Upper lobe of right lung (tissue), 1 donor: ENCODE data around the gene HERC4. TPM values are rescaled to one million over a fixed set of nuclear protein-coding genes. Genes with fewer than 3 reads are reported as not detected.

Source experiments
- ATAC-seq: fragments of 200-7000 bp; cut with Tn5 transposase; one replicate; pipeline ENCODE4 v1.9.1; 2020; ENCODE audit warnings: mild to moderate bottlenecking, moderate library complexity
- DNase-seq: peaks from one replicate; pipeline ENCODE4 v3.0.0-alpha.2; 2020
- H3K27ac ChIP-seq: fragments of 200-600 bp; one replicate; pipeline ENCODE4 v1.8.0; 2022
- H3K27me3 ChIP-seq: fragments of 200-600 bp; one replicate; pipeline ENCODE4 v1.8.0; 2022; ENCODE audit warnings: mild to moderate bottlenecking
- H3K36me3 ChIP-seq: fragments of 200-600 bp; one replicate; pipeline ENCODE4 v1.8.0; 2022
- H3K4me1 ChIP-seq: fragments of 200-600 bp; one replicate; pipeline ENCODE4 v1.8.0; 2022
- H3K4me3 ChIP-seq: fragments of 200-600 bp; one replicate; pipeline ENCODE4 v1.8.0; 2022; ENCODE audit warnings: mild to moderate bottlenecking
- H3K9me3 ChIP-seq: fragments of 200-600 bp; one replicate; pipeline ENCODE4 v1.8.0; 2022
- CTCF ChIP-seq: fragments of 200-600 bp; IDR thresholded peaks from one replicate; pipeline ENCODE4 v1.8.0; 2022; ENCODE audit warnings: antibody characterized with exemption
- intact Hi-C: fragments of 100-400 bp; cut with DNase I; formaldehyde crosslinking; loops from one replicate; pipeline ENCODE4 v1.11.0; 2022
- total RNA-seq: library from RNA; stranded (reverse); fragmentation: NEBNext Ultra II Directional; extraction: Animal tissue kit (Norgen Biotek cat#: 25700); gene quantifications from one replicate; pipeline ENCODE4 v1.2.1, GENCODE V29; 2021
- donor health status: DM: no; HTN: yes; CAD: no; lungs with severe emphysema.

HERC4 gene
- total RNA-seq, 1 donor from 2014 or later, result 55.1 TPM

GRCh38 chr10:68112837-68113236 is 37.8 kb upstream of the HERC4 start:
- ATAC-seq (no peak), DNase-seq (no peak)
- no peaks in the 10 kb centered on the region for H3K27me3 ChIP-seq
- peaks cover 4% of the 10 kb centered on the region for H3K4me1 ChIP-seq
- H3K9me3 ChIP-seq, result no peaks in the 10 kb centered on the region
- no peak overlapping the region for H3K27ac ChIP-seq
- no peak overlapping the region for H3K4me3 ChIP-seq
- no peaks in the 10 kb centered on the region for H3K36me3 ChIP-seq
- no peak for TF ChIP-seq CTCF
- intact Hi-C loops, result no loop called here

GRCh38 chr10:68111584-68111983 is 36.5 kb upstream of the HERC4 start:
- Histone ChIP-seq H3K27me3 (no peaks in the 10 kb centered on the region), H3K36me3 (no peaks in the 10 kb centered on the region), H3K27ac (no peak overlapping the region), H3K4me1 (peaks cover 4% of the 10 kb centered on the region), H3K4me3 (no peak overlapping the region), H3K9me3 (no peaks in the 10 kb centered on the region)
- no peak for ATAC-seq
- DNase-seq, result no peak
- TF ChIP-seq CTCF, result no peak
- intact Hi-C loops, result no loop called here

- no peak for TF ChIP-seq CTCF
- no peak overlapping the region for H3K27ac ChIP-seq
- DNase-seq, result no peak
- H3K4me3 ChIP-seq, result no peak overlapping the region
- H3K36me3 ChIP-seq, result no peaks in the 10 kb centered on the region
- intact Hi-C loops, result no loop called here
- peaks cover 4% of the 10 kb centered on the region for H3K4me1 ChIP-seq
- H3K9me3 ChIP-seq, result no peaks in the 10 kb centered on the region
- ATAC-seq, result no peak
- H3K27me3 ChIP-seq, result no peaks in the 10 kb centered on the region
Observed at GRCh38 chr10:68110027-68110426, 34.9 kb upstream of the HERC4 start.

- Histone ChIP-seq H3K4me3 (no peak within 1 kb of the TSS), H3K4me1 (peaks cover 4% of the 10 kb centered on the region), H3K9me3 (no peaks in the 10 kb centered on the region), H3K27ac (no peak within 1 kb of the TSS), H3K36me3 (no peaks in the 10 kb centered on the region), H3K27me3 (no peaks in the 10 kb centered on the region)
- DNase-seq (no peak), ATAC-seq (no peak)
- no peak for TF ChIP-seq CTCF
- intact Hi-C loops, result no loop called here
Observed at GRCh38 chr10:68109331-68109730, 34.2 kb upstream of the HERC4 start, which contains the start of gene MYPN. Gene MYPN, plus strand, starts transcription at chr10:68109488. Its CDS starts 11,951 bp downstream, at chr10:68121439.

- H3K4me1 ChIP-seq, result peaks cover 4% of the 10 kb centered on the region
- H3K36me3 ChIP-seq, result no peaks in the 10 kb centered on the region
- DNase-seq (no peak), ATAC-seq (no peak)
- no peak overlapping the region for H3K27ac ChIP-seq
- H3K27me3 ChIP-seq, result no peaks in the 10 kb centered on the region
- intact Hi-C loops, result no loop called here
- no peak for TF ChIP-seq CTCF
- no peak overlapping the region for H3K4me3 ChIP-seq
- no peaks in the 10 kb centered on the region for H3K9me3 ChIP-seq
Observed at GRCh38 chr10:68108653-68109052, 33.6 kb upstream of the HERC4 start.

GRCh38 chr10:68108051-68108450 is 33.0 kb upstream of the HERC4 start:
- Histone ChIP-seq H3K9me3 (no peaks in the 10 kb centered on the region), H3K27ac (no peak overlapping the region), H3K27me3 (no peaks in the 10 kb centered on the region), H3K4me3 (no peak overlapping the region), H3K4me1 (peaks cover 4% of the 10 kb centered on the region), H3K36me3 (no peaks in the 10 kb centered on the region)
- TF ChIP-seq CTCF, result no peak
- ATAC-seq (no peak), DNase-seq (no peak)
- intact Hi-C loops, result no loop called here
